Measurements from ENCODE around the gene APOBEC3G.

Gene APOBEC3G

DNA sequence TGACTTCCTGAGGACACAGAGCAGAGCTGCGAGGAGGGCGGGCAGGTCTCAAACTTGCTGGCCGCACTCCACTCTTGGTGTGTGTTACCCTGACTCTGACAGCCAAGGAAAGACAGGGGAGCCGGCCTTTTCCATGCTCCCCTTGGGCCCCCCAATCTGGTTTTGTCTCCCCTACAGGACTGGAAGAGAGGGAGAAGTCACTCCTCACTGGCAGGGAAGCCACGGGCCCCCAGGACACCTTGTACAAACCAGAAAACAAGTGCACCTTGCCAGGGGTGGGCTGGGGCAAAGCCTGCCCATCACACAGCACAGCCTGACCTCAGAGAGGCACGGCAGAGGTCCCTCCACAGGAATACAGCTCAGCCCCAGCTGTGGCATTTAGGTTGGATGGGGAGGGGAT, 55.2 kb downstream of the APOBEC3G start:
- Histone ChIP-seq H3K4me3 (ENCODE audit: insufficient read depth, low read depth, low read length, poor library complexity, severe bottlenecking) (no peak overlapping the region), H3K36me3 (ENCODE audit: control insufficient read depth, insufficient read depth, low read length) (peaks cover 19% of the 10 kb centered on the region), H3K27me3 (replicated peaks; ENCODE audit: control insufficient read depth, insufficient read depth, low read length, poor library complexity, severe bottlenecking) (no peaks in the 10 kb centered on the region), H3K27ac (ENCODE audit: insufficient read depth, low read length, poor library complexity, severe bottlenecking) (no peak overlapping the region), H3K4me1 (ENCODE audit: control insufficient read depth, insufficient read depth, low read length, poor library complexity, severe bottlenecking) (no peaks in the 10 kb centered on the region), H3K9me3 (ENCODE audit: control insufficient read depth, low read length) (no peaks in the 10 kb centered on the region)
- no peak for DNase-seq

DNA sequence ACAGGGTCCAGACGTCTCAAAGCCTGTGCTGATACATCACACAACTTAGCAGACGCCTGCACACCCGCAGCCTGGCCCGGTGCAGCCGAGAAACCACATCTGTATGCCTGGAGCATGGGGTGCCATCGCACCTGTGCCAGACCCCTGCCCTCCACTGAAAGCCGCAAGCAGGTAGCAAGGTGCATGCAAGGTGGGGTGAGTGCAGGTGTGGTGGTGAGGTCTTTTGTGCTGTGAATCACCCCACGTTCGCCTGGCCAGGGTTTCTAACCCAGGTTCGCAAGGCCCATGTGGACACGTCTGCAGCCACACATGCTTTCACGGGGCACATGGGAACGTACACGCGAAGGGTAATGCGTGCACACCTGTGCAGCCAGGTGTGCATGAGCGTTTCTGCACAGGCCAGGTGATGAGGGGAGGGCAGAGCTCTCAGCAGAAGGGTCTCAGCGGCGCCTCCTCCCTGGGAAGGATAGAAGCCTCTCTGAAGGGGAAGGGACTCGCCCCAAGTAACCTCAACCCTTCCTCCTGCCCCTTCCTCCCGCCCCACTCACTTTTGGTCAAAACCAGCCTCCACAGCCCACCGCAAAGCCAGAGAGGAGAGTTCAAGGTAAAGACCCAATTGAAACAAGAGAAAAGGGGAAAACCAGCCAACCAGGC, 55.9 kb downstream of the APOBEC3G start:
- DNase-seq: no peak

DNA sequence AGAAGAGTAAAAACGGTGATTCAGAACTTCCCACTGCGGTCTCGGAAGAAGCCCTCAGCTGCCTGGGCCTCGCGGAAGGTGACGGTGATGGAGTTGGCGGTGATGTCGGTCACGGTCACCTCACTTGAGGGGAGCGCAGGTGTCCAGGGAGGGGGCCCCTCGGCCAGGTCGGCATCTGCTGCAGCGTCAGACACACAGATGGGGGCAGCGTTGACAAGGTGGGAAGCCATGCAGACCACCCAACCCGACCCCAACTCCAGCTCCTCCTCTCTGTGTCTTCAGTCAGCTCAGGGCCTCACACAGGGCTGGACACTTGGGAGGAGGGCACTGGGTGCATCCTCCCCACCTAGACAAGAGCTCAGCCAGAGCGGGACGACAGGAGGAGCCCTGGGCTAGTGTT, 56.8 kb downstream of the APOBEC3G start:
- Histone ChIP-seq H3K9me3 (ENCODE audit: control insufficient read depth, low read length) (no peaks in the 10 kb centered on the region), H3K27me3 (replicated peaks; ENCODE audit: control insufficient read depth, insufficient read depth, low read length, poor library complexity, severe bottlenecking) (no peaks in the 10 kb centered on the region), H3K36me3 (ENCODE audit: control insufficient read depth, insufficient read depth, low read length) (peaks cover 25% of the 10 kb centered on the region), H3K4me1 (ENCODE audit: control insufficient read depth, insufficient read depth, low read length, poor library complexity, severe bottlenecking) (no peaks in the 10 kb centered on the region), H3K27ac (ENCODE audit: insufficient read depth, low read length, poor library complexity, severe bottlenecking) (no peak overlapping the region), H3K4me3 (ENCODE audit: insufficient read depth, low read depth, low read length, poor library complexity, severe bottlenecking) (no peak overlapping the region)
- DNase-seq: no peak

More for the DNA sequence above, 55.9 kb downstream of the APOBEC3G start:
- H3K4me3 ChIP-seq (ENCODE audit: insufficient read depth, low read depth, low read length, poor library complexity, severe bottlenecking): no peak overlapping the region
- no peaks in the 10 kb centered on the region for H3K27me3 ChIP-seq (replicated peaks; ENCODE audit: control insufficient read depth, insufficient read depth, low read length, poor library complexity, severe bottlenecking)
- H3K4me1 ChIP-seq (ENCODE audit: control insufficient read depth, insufficient read depth, low read length, poor library complexity, severe bottlenecking): no peaks in the 10 kb centered on the region
- peaks cover 19% of the 10 kb centered on the region for H3K36me3 ChIP-seq (ENCODE audit: control insufficient read depth, insufficient read depth, low read length)
- H3K27ac ChIP-seq (ENCODE audit: insufficient read depth, low read length, poor library complexity, severe bottlenecking): no peak overlapping the region
- H3K9me3 ChIP-seq (ENCODE audit: control insufficient read depth, low read length): no peaks in the 10 kb centered on the region

DNA sequence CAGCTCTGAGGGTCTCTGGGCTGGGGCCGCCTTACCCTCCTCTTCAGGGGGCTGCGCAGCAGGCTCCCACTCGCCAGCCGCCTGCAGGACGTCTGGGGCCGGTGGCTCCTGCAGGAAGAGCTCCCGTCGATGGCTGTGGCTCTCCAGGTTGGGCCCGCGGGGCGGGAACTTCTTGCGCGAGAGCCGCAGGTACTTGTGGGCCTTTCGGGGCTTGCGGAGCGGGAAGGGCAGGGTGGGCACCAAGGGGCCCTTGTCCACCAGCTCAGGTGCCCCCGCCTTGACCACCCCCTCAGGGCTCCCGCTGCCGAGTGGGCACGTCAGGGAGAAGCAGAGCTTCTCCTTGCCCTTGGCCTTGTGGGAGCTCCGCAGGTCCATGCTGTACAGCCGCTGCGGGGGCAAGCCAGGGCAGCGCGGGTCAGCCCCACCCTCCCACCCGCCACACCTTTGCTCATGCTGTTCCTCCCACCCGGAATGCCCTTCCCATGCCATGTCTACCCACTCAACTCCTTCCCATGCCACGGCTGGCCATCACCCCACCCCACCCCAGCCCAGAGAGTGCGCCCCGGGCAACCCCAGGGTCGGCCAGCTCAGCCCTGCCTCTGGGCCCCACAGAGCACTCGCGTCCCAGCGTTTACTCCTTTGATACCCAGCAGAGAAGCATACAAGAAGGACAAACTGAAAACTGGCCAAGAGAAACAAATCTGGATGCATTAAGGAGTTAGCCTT, 57.5 kb downstream of the APOBEC3G start:
- no peak overlapping the region for H3K27ac ChIP-seq (ENCODE audit: insufficient read depth, low read length, poor library complexity, severe bottlenecking)
- peaks cover 28% of the 10 kb centered on the region for H3K36me3 ChIP-seq (ENCODE audit: control insufficient read depth, insufficient read depth, low read length)
- H3K27me3 ChIP-seq (replicated peaks; ENCODE audit: control insufficient read depth, insufficient read depth, low read length, poor library complexity, severe bottlenecking): no peaks in the 10 kb centered on the region
- H3K9me3 ChIP-seq (ENCODE audit: control insufficient read depth, low read length): no peaks in the 10 kb centered on the region
- no peak for DNase-seq
- no peaks in the 10 kb centered on the region for H3K4me1 ChIP-seq (ENCODE audit: control insufficient read depth, insufficient read depth, low read length, poor library complexity, severe bottlenecking)
- H3K4me3 ChIP-seq (ENCODE audit: insufficient read depth, low read depth, low read length, poor library complexity, severe bottlenecking): no peak overlapping the region

DNA sequence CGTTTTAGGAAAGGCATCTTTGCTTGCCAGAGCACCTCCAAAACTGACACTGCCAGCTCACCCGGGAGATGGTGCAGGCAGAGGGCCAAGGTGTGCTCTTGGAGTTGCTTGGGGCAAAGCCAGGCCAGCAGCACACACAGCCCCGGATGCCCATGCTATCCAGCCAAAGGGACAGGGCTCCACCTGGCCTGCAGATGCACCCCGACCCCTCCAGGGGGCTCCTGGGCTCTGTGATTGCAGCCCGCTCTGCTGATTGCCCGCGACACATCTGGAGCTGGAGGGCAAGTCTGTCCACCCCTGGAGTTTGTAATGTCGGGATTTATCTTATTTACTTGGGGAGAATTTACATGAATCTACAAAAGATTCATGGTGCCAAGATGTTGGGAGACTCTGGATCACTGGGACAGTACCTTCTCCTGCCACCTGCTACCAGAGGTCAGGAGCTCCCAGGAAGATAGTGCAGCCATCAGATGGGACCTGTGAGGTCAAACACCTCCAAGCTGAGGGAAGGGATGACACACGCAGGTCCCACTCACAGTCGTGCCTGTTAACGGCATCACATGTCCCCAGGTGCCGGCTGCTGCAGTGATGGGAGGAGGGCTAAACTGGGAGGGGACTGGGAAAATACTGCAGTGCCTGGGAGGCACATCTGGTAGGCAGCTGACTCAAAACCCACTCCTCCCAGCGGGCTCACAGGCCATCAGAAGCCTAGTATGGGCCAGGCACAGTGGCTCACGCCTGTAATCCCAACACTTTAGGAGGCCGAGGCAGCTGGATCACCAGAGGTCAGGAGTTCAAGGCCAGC, 58.2 kb downstream of the APOBEC3G start:
- DNase-seq: no peak
- Histone ChIP-seq H3K4me1 (ENCODE audit: control insufficient read depth, insufficient read depth, low read length, poor library complexity, severe bottlenecking) (no peaks in the 10 kb centered on the region), H3K27ac (ENCODE audit: insufficient read depth, low read length, poor library complexity, severe bottlenecking) (no peak overlapping the region), H3K27me3 (replicated peaks; ENCODE audit: control insufficient read depth, insufficient read depth, low read length, poor library complexity, severe bottlenecking) (no peaks in the 10 kb centered on the region), H3K4me3 (ENCODE audit: insufficient read depth, low read depth, low read length, poor library complexity, severe bottlenecking) (no peak overlapping the region), H3K36me3 (ENCODE audit: control insufficient read depth, insufficient read depth, low read length) (peaks cover 28% of the 10 kb centered on the region), H3K9me3 (ENCODE audit: control insufficient read depth, low read length) (no peaks in the 10 kb centered on the region)

DNA sequence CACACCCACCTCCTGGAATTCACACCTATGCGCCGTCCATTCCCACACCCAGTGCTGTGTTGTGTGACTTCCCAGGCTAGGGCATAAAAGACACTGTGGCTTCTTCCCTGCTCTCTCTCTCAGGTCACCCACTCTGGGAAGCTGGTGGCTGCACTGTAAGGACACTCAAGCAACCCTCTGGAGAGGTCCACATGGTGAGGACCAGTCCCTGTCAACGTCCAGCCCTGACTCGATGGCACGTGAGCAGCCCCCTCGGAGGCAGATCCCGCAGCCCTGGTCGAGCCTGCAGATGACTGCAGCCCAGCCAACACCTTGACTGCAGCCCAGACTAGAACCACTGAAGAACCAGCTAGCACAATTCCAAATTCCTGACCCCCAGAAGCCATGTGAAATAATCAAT, 59.2 kb downstream of the APOBEC3G start:
- H3K27ac ChIP-seq (ENCODE audit: insufficient read depth, low read length, poor library complexity, severe bottlenecking): no peak overlapping the region
- no peaks in the 10 kb centered on the region for H3K9me3 ChIP-seq (ENCODE audit: control insufficient read depth, low read length)
- no peak overlapping the region for H3K4me3 ChIP-seq (ENCODE audit: insufficient read depth, low read depth, low read length, poor library complexity, severe bottlenecking)
- H3K36me3 ChIP-seq (ENCODE audit: control insufficient read depth, insufficient read depth, low read length): peaks cover 28% of the 10 kb centered on the region
- no peak for DNase-seq
- H3K27me3 ChIP-seq (replicated peaks; ENCODE audit: control insufficient read depth, insufficient read depth, low read length, poor library complexity, severe bottlenecking): no peaks in the 10 kb centered on the region
- H3K4me1 ChIP-seq (ENCODE audit: control insufficient read depth, insufficient read depth, low read length, poor library complexity, severe bottlenecking): no peaks in the 10 kb centered on the region
